Fibroblast of villous mesenchyme (primary cell): ENCODE results near the gene SSH3. TPM values are rescaled to one million over a fixed set of nuclear protein-coding genes. Genes with fewer than 3 reads are reported as not detected.
A peak's percentile ranks its signal among the peaks of the same experiment; 100 is the strongest.

Experiments
- DNase-seq: peaks from one replicate; pipeline ENCODE4 v3.0.0-alpha.2; 2010; ENCODE audit warnings: low read depth
- H3K4me3 ChIP-seq: 2 replicates; pipeline ENCODE4 v1.5.1; 2011; ENCODE audit warnings: low read depth, mild to moderate bottlenecking, low read length
- total RNA-seq: library from RNA; depleted of rRNA; stranded (reverse); fragments of >200 nt; gene quantifications from 2 replicates; pipeline ENCODE4 v1.2.3, GENCODE V29; 2012
- TF ChIP-seq, protein P1 (sequence below): IDR thresholded peaks from 2 replicates; pipeline ENCODE4 v1.5.1; 2012; ENCODE audit warnings: low read depth, mild to moderate bottlenecking, low read length; ENCODE audit not compliant: insufficient read depth

SSH3 gene
- total RNA-seq, 1 donor, result 21.2 TPM

DNA sequence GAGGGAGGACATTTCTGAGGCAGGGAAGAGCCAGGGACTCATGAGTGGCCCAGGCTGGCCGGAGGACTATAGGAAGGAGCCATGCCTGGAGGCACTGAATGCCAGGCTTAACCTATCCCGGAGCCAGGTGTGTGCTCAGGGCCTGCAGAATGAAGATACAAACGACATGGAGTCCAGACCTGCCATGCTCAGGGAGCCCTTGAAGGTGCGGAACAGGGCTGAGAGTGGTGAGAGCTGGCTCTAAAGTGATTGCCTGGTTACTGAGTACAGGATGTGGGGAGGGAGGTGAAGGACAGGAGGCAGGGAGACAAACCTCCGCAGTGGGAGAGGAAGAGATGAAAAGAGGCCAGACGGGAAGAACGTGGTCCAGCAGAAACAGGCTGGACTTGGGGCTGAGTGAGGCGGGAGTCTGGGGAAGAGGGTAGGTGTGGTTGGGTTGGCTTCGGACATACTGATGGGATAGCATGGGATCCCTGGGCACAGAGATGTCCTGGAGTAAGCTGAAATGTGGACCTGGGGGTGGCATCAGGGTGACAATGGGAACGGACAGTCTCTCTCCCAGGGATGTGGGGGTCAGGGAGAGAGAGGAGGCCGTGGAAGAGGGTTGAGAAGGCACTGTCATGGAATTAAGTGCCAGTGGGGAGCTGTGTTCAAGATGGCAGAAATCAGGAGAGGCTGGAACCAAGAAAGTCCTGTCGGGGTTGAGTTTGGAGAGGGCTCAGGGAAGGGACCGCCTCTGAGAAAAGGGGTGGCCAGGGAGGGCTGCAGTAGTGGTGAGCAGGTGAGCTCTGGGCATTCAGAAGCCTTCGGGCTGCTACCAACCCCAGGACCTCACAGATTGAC, 15.8 kb upstream of the SSH3 start:
- H3K4me3 ChIP-seq, result peak overlapping the region; percentile 84
- TF ChIP-seq, protein P1, sequence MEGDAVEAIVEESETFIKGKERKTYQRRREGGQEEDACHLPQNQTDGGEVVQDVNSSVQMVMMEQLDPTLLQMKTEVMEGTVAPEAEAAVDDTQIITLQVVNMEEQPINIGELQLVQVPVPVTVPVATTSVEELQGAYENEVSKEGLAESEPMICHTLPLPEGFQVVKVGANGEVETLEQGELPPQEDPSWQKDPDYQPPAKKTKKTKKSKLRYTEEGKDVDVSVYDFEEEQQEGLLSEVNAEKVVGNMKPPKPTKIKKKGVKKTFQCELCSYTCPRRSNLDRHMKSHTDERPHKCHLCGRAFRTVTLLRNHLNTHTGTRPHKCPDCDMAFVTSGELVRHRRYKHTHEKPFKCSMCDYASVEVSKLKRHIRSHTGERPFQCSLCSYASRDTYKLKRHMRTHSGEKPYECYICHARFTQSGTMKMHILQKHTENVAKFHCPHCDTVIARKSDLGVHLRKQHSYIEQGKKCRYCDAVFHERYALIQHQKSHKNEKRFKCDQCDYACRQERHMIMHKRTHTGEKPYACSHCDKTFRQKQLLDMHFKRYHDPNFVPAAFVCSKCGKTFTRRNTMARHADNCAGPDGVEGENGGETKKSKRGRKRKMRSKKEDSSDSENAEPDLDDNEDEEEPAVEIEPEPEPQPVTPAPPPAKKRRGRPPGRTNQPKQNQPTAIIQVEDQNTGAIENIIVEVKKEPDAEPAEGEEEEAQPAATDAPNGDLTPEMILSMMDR, result no peak
- no peak for DNase-seq

DNA sequence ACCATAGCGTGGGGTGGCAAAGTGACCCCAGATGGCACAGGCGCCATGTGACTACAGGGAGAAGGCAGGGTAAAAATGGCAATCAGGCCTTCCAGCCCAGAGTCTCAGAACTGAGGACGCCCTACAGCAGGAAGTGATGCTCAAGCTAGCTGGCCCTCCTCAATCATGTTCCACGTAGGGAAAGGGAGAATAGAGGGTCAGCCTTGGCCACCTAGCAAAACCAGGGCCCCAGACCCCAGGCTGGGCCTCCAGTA, 15.2 kb upstream of the SSH3 start:
- H3K4me3 ChIP-seq, result peak overlapping the region; percentile 84
- TF ChIP-seq, protein P1, result no peak
- no peak for DNase-seq

DNA sequence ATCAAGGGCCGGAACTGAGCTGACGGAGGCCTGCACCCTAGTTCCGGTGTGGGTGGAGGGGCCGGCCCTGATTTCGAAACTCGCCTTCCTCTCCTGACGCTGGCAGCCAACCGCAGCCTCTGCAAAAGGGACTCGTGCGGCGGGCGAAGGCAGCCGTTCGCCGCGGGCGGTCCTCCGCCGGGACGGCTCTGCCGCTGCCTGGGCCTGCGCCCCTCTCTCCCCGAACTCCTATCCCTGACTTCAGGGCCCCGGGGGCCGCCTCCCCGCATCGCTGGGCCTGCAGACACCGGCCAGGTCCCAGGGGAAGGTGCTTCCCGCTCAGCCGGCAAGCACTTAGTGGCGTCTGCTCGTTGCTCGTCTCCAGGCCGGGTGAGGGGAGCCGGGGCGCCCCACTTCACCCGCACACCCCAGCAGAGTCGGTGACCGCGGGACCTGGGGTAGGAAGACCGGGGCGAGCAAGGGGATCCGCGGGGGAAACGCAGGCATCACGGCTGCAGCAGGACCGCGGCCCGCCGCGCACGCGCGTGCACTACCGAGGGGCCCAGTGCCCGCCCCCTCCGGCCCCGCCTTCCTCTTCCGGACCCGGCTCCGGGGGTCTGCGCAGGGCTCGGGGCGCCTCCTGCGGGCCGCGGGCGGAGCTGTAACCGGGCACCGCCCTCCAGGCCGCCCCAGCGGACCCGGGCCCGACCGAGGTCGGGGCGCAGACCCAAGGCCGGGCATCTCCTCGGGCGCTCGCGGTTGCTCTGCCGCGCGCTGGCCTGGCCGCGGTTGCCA, 14.7 kb upstream of the SSH3 start:
- H3K4me3 ChIP-seq, result peak overlapping the region; percentile 84
- DNase-seq, result peak; percentile 95
- TF ChIP-seq, protein P1, result peak; percentile 41

DNA sequence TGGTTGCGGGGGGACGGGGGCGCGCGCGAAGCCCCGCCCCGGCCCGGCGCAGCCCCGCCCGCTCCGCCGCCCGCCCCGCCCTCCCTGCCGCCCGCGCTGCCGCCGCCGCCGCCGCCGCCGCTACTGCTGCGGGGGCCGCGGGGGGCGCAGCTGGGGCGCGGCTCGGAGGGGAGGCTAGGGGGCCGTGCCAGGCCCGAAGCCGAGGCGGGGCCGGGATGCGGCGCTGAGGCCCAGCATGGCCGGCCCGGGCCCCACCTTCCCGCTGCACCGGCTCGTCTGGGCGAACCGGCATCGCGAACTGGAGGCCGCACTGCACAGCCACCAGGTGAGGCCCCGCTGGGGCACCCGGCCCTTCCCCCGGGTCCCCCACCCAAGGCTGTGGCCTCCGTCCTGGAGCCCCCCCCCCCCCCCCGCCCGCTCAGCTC, 14.1 kb upstream of the SSH3 start, which contains the start of gene ANKRD13D:
ANKRD13D (plus strand) TSS at position 78 of the 425 bp plus-strand sequence; CDS start at position 236, 158 bp downstream.
- TF ChIP-seq, protein P1, result no peak
- no peak for DNase-seq
- peak within 1 kb of the TSS; percentile 84 for H3K4me3 ChIP-seq

DNA sequence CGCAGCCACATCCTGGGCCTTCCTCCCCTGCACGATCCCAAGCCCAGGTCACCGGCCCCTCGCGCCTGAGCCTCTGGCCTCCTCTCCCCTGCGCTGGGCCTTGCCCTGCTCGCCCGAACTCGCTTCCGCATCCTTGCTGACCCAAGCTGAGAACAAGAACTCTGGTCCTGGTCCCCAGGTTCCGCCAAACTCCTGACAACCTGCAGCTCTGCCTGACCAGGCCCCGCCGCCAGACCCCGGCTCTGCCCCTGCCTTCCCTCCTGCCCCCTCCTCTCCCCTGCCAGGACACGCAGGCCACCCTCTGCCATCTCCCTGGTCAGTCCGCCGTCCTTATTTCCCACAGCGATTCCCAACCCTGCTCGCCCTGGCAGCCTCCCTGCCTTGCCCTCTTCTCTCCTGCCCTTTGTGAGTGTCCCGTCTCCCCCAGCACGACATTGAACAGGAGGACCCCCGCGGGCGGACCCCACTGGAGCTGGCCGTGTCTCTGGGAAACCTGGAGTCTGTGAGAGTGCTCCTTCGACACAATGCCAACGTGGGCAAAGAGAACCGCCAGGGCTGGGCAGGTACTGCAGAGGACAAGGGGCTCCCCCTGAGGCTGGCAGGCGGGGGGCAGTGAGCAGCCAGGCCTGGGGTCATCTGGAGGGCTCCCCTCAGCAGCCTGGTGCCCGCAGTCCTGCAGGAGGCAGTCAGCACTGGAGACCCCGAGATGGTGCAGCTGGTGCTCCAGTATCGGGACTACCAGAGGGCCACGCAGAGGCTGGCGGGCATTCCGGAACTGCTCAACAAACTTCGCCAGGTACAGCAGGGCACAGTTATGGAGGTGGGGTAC, 13.5 kb upstream of the SSH3 start:
- TF ChIP-seq, protein P1, result no peak
- DNase-seq, result no peak
- peak overlapping the region; percentile 78 for H3K4me3 ChIP-seq

DNA sequence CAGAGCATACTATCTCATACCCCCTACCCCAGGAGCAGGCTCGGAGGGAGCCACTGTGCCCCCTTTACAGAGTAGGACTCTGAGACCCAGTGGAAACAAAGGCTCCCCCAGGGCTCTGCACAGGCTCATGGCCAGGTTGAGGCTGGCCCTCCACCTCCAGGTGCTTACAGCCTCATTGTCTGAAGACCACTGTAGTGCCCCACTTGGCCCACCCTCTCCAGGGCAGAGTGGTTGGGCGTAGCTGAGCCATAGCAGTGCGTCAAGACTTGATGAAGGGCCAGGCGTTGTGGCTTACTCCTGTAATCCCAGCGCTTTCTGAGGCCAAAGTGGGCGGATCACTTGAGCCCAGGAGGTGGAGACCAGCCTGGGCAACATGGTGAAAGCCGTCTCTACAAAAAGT, 12.5 kb upstream of the SSH3 start:
- DNase-seq, result peak; percentile 79
- H3K4me3 ChIP-seq, result peak overlapping the region; percentile 78
- TF ChIP-seq, protein P1, result no peak
